Cardiac muscle cell (in vitro differentiated cells and primary cell): ENCODE measurements around the gene TNFRSF8. TPM values are rescaled to one million over a fixed set of nuclear protein-coding genes. Genes with fewer than 3 reads are reported as not detected.

Experiments used
- DNase-seq, 2 donors: peaks; one replicate each; pipeline versions ENCODE4 v3.0.0 to v3.0.0-alpha.2; 2010 to 2017; ENCODE audit warnings: low read depth in 1 of 2, low spot score in 1 of 2
- H3K27ac ChIP-seq: fragments of 200-600 bp; sonication (generic); 2 replicates; pipeline ENCODE4 v1.5.1; 2016
- H3K27me3 ChIP-seq: fragments of 200-600 bp; sonication (generic); 2 replicates; pipeline ENCODE4 v1.6.0; 2016; ENCODE audit warnings: control low read depth
- H3K36me3 ChIP-seq: fragments of 200-600 bp; sonication (generic); 2 replicates; pipeline ENCODE4 v1.5.1; 2016; ENCODE audit warnings: control low read depth
- H3K4me1 ChIP-seq: fragments of 200-600 bp; sonication (generic); 2 replicates; pipeline ENCODE4 v1.8.1; 2017; ENCODE audit warnings: low read depth, mild to moderate bottlenecking, mixed run types
- H3K4me3 ChIP-seq: fragments of 200-600 bp; sonication (generic); 2 replicates; pipeline ENCODE4 v1.5.1; 2016; ENCODE audit warnings: mild to moderate bottlenecking
- H3K9me3 ChIP-seq: fragments of 200-600 bp; sonication (generic); 2 replicates; pipeline ENCODE4 v1.5.1; 2017; ENCODE audit warnings: low read depth, mild to moderate bottlenecking, control low read depth
- polyA plus RNA-seq: library from polyadenylated mRNA; unstranded; fragments of >200 nt; fragmentation: Nextera tagmentation; extraction: Ambion mirVana; gene quantifications from 2 replicates; pipeline ENCODE4 v1.2.1, GENCODE V29; 2016
- total RNA-seq: library from RNA; depleted of rRNA; stranded (reverse); fragments of >200 nt; gene quantifications from 2 replicates; pipeline ENCODE4 v1.2.3, GENCODE V29; 2016
- TF ChIP-seq, protein P1 (sequence below): IDR thresholded peaks from 2 replicates; pipeline ENCODE4 v1.5.1; 2012; ENCODE audit warnings: low read depth, mild to moderate bottlenecking, low read length

Gene TNFRSF8
- total and polyA plus RNA-seq, 2 experiments from 2014 or later, result 0.06 TPM; not detected in 1

DNA sequence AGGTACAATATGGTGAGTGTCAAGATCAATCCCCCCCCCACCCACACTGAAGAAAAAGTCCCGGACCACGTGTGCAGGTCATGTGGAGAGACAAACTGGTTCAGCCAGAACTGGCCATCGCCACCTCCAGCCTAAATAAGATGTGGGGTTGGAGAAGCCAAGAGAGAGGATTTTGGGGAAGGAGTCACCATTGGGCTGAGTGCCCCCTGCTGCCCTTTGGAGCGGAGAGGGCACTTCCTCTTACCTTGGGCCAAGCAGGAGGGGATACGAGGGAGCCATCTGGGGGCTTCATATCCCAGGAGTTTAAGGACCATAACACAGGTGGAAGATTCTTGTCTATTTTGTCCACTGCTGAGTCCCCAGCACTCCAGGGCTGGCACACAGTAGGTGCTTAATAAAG is 101.1 kb downstream of the TNFRSF8 start:
- Histone ChIP-seq H3K4me3 (no peak overlapping the region), H3K36me3 (no peaks in the 10 kb centered on the region), H3K9me3 (no peaks in the 10 kb centered on the region), H3K4me1 (no peaks in the 10 kb centered on the region), H3K27me3 (peaks cover 32% of the 10 kb centered on the region), H3K27ac (no peak overlapping the region)
- TF ChIP-seq, protein P1, sequence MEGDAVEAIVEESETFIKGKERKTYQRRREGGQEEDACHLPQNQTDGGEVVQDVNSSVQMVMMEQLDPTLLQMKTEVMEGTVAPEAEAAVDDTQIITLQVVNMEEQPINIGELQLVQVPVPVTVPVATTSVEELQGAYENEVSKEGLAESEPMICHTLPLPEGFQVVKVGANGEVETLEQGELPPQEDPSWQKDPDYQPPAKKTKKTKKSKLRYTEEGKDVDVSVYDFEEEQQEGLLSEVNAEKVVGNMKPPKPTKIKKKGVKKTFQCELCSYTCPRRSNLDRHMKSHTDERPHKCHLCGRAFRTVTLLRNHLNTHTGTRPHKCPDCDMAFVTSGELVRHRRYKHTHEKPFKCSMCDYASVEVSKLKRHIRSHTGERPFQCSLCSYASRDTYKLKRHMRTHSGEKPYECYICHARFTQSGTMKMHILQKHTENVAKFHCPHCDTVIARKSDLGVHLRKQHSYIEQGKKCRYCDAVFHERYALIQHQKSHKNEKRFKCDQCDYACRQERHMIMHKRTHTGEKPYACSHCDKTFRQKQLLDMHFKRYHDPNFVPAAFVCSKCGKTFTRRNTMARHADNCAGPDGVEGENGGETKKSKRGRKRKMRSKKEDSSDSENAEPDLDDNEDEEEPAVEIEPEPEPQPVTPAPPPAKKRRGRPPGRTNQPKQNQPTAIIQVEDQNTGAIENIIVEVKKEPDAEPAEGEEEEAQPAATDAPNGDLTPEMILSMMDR, result no peak
- no peak for DNase-seq

DNA sequence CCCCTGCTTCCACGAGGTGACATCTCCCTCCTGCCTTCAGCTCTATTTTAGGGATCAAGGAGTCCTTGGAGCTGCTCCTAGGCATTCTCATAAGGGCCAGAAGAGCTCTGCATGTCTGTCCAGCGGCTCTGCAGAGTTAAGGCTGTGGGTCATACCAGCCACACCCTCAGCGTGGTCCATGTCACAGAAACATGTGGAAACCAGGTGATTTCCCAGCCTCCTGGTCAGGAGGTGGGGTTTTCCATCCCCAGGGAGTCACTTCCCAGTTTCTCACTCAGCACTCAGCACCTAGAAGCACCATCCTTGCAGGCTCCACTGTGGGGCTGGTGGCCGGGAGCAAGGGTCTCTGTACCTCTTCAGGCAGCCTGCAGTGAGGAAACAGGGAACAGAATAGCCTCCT is 102.2 kb downstream of the TNFRSF8 start:
- peaks cover 37% of the 10 kb centered on the region for H3K27me3 ChIP-seq
- H3K4me1 ChIP-seq, result no peaks in the 10 kb centered on the region
- H3K27ac ChIP-seq, result no peak overlapping the region
- no peaks in the 10 kb centered on the region for H3K9me3 ChIP-seq
- no peak overlapping the region for H3K4me3 ChIP-seq
- DNase-seq, result no peak
- TF ChIP-seq, protein P1, result no peak
- no peaks in the 10 kb centered on the region for H3K36me3 ChIP-seq

DNA sequence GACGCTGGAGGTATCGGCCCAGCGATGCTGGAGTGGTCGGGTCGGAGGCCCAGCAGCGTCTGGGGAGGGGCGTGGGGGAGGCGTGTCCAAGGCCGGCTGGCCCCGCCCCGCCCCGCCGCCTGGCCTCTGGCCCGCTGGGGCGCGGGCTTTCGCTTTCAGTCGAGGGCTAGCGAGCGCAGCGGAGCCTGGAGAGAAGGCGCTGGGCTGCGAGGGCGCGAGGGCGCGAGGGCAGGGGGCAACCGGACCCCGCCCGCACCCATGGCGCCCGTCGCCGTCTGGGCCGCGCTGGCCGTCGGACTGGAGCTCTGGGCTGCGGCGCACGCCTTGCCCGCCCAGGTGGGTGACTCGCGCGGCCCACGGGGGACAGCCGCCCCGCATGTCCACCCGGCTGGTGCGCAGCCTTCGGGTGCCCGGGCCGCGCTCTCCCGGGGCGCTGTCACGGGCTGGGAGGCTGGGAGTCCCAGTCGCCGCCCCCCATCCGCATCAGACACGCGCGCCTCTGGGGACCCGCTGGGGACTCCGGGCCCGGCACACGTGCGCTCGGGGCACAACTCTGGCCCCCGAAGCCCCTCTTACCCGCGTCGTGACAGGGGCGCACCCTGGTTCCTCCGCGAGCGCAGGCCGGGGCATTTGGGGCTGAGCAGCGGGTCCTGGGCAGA is 103.9 kb downstream of the TNFRSF8 start, which contains the start of gene TNFRSF1B:
TSS of gene TNFRSF1B (plus strand) at position 158 of the 659 bp plus-strand sequence. CDS start at position 259, 101 bp downstream.
- no peak within 1 kb of the TSS for H3K27ac ChIP-seq
- TF ChIP-seq, protein P1, result no peak

DNA sequence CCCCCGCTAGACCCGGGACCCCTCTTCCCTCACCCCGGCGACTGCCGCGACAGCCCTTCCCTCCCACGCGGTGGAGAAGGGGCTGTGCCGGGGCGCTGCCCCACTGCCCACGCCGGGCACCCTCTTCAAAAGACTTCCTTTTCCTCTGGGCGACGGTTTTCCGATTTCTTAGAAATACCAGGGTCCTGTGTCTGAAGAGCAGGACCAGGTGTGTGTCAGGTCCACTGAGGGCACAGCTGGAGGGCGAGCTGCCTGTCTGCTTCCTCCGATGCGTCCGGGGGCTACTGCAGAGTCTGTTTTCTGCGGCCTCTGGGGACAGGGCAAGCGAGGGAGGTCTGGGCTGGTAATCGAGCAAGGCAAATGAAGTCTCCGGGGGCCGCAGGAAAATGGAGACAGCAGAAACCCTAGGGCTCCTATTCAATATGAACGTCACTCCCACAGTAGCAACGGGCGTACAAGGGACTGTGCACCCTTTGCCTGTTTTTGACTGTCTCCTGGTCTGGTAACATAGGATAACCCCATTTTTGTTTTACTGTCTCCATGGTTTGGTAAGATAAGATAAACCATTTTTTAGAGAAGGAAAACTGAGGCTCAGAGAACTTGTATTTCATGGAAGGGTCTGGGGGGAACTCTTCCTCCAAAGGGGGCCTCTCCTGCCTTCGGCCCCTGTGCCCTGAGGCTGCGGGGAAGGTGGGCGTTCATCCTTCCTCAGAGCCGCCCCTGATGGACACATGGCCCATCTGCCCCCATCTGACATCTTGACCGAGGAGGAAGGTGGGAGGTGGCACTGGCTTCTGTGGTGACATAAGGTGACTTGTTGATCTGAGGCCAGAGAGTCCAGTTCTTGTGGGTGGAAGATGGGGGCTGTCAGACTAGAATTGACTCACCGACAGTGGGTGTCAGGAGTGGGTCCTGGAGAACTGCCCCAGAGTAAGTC is 104.7 kb downstream of the TNFRSF8 start:
- no peaks in the 10 kb centered on the region for H3K9me3 ChIP-seq
- H3K27me3 ChIP-seq, result peaks cover 37% of the 10 kb centered on the region
- H3K27ac ChIP-seq, result no peak overlapping the region
- no peak overlapping the region for H3K4me3 ChIP-seq
- no peaks in the 10 kb centered on the region for H3K4me1 ChIP-seq
- H3K36me3 ChIP-seq, result no peaks in the 10 kb centered on the region
- no peak for DNase-seq
- TF ChIP-seq, protein P1, result no peak

More for the DNA sequence above, 103.9 kb downstream of the TNFRSF8 start, which contains the start of gene TNFRSF1B:
- Histone ChIP-seq H3K9me3 (no peaks in the 10 kb centered on the region), H3K4me3 (peak within 1 kb of the TSS; percentile 17), H3K27me3 (peaks cover 37% of the 10 kb centered on the region), H3K4me1 (no peaks in the 10 kb centered on the region), H3K36me3 (no peaks in the 10 kb centered on the region)
- DNase-seq, result peak; percentile 48 to 69

DNA sequence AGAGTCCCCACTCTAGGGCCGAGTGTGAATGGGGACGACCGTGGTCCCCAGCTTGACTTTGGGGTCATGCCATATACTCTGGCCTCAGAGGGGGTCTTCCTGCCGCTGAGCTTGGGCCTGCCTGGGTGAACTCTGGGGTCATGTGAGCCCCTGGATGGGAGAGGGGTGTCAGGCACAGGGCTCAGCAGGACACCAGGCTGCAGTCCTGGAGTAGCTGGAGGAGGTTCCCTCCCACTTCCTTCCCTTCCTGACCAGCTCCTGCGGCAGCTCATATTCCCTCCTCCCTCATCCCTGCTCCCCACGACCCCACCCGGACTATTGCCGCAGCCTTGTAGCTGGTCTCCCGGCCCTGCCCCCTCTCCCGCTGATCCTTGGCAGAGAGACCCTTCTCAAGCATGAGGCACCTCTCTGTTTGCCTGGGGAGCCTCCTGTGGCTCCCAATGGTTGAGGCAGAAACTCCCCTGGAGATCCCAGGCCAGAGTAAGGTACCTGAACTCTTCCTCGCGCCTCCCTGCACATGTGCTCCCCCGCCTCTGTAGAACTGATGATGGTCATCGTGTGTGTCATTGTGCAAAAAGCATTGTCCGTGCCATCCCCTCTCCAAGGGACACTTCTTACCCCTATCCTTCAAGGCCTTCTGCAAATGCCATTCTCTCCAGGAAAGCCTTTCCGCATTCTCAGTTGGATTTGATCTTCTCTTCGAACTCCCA is 105.5 kb downstream of the TNFRSF8 start:
- H3K4me3 ChIP-seq, result no peak overlapping the region
- DNase-seq, result no peak
- H3K27ac ChIP-seq, result no peak overlapping the region
- H3K36me3 ChIP-seq, result no peaks in the 10 kb centered on the region
- peaks cover 37% of the 10 kb centered on the region for H3K27me3 ChIP-seq
- no peaks in the 10 kb centered on the region for H3K4me1 ChIP-seq
- TF ChIP-seq, protein P1, result no peak
- no peaks in the 10 kb centered on the region for H3K9me3 ChIP-seq
